T-helper 17 cell (primary cell): ENCODE results near the gene MIPOL1. TPM values are rescaled to one million over a fixed set of nuclear protein-coding genes. Genes with fewer than 3 reads are reported as not detected.
"Not testable (repeated sequence)": the region's sequence is repeated elsewhere in the genome, so short reads cannot be mapped to it uniquely, and the experiment has no call there.

Source experiments
- ATAC-seq: fragments of 150-1000 bp; cut with Tn5 transposase; 2 replicates; pipeline ENCODE4 v1.10.0; 2021; ENCODE audit warnings: mild to moderate bottlenecking, moderate library complexity
- DNase-seq, 3 donors: peaks; one replicate each; pipeline versions ENCODE4 v3.0.0 to v3.0.0-alpha.2; 2020 to 2021
- H3K9me3 ChIP-seq: one replicate; pipeline ENCODE4 v1.7.0; 2013; ENCODE audit warnings: low read length, mild to moderate bottlenecking; ENCODE audit not compliant: control insufficient read depth, poor library complexity, severe bottlenecking
- H3K27ac Mint-ChIP-seq: one replicate; pipeline ENCODE4 v1.8.0; 2022; ENCODE audit warnings: mild to moderate bottlenecking, moderate library complexity, mixed read lengths
- H3K27me3 Mint-ChIP-seq: one replicate; pipeline ENCODE4 v1.8.0; 2022; ENCODE audit warnings: mixed read lengths
- H3K36me3 Mint-ChIP-seq: one replicate; pipeline ENCODE4 v1.8.0; 2022; ENCODE audit warnings: low read depth, mixed read lengths
- H3K4me1 Mint-ChIP-seq: one replicate; pipeline ENCODE4 v1.8.0; 2022; ENCODE audit warnings: mild to moderate bottlenecking, mixed read lengths
- H3K4me3 Mint-ChIP-seq: one replicate; pipeline ENCODE4 v1.8.0; 2022; ENCODE audit warnings: mild to moderate bottlenecking, moderate library complexity, mixed read lengths
- total RNA-seq, 4 donors: library from RNA in 2 of 4; stranded (reverse) in 2 of 4; gene quantifications; one replicate each; pipeline ENCODE4 v1.2.3 and lab custom pipeline; 2022 to 2026

MIPOL1 gene
- total RNA-seq, 2 donors from 2014 or later: 0.32 to 0.73 TPM

- Mint-ChIP-seq H3K27ac (no peak overlapping the region), H3K4me1 (no peaks in the 10 kb centered on the region), H3K27me3 (no peaks in the 10 kb centered on the region), H3K36me3 (no peaks in the 10 kb centered on the region), H3K4me3 (no peak overlapping the region)
- ATAC-seq (no peak), DNase-seq (no peak)
- no peaks in the 10 kb centered on the region for H3K9me3 ChIP-seq
These were observed 87.5 kb downstream of the MIPOL1 start for GRCh38 chr14:37285220-37285619.

GRCh38 chr14:37289688-37290087 lies 92.0 kb downstream of the MIPOL1 start:
- Mint-ChIP-seq H3K27ac (no peak overlapping the region), H3K4me1 (no peaks in the 10 kb centered on the region), H3K4me3 (no peak overlapping the region), H3K27me3 (no peaks in the 10 kb centered on the region), H3K36me3 (no peaks in the 10 kb centered on the region)
- DNase-seq (no peak), ATAC-seq (no peak)
- H3K9me3 ChIP-seq: no peaks in the 10 kb centered on the region

DNA sequence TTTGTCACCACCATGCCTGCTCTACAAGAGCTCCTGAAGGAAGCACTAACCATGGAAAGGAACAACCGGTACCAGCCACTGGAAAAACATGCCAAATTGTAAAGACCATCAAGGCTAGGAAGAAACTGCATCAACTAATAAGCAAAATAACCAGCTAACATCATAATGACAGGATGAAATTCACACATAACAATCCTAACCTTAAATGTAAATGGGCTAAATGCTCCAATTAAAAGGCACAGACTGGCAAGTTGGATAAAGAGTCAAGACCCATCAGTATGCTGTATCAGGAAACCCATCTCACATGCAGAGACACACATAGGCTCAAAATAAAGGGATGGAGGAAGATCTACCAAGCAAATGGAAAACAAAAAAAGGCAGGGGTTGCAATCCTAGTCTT lies 97.5 kb downstream of the MIPOL1 start:
- not testable (repeated sequence) for H3K27me3 Mint-ChIP-seq, H3K4me1 Mint-ChIP-seq, H3K4me3 Mint-ChIP-seq, H3K36me3 Mint-ChIP-seq, DNase-seq, H3K27ac Mint-ChIP-seq, H3K9me3 ChIP-seq, ATAC-seq

DNA sequence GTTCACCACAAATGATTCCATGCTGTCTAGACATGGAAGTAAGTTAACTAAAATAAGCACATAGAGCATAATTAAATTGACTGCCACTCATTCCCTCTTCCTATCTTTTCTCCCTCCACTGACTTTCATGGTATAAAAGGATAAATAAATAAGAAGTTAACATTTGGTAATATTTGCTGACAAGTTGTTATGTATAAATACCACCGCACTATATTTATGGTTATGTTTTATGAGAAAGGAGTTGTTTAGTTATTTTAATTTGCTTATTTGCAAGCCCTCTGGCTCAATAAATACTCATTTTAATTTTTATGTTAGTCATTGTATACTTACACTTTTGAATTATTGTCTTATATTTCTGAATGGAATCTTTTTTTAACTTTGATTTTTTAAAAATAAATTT lies 113.5 kb downstream of the MIPOL1 start:
- H3K27ac Mint-ChIP-seq: no peak overlapping the region
- no peak for DNase-seq
- no peak for ATAC-seq

DNA sequence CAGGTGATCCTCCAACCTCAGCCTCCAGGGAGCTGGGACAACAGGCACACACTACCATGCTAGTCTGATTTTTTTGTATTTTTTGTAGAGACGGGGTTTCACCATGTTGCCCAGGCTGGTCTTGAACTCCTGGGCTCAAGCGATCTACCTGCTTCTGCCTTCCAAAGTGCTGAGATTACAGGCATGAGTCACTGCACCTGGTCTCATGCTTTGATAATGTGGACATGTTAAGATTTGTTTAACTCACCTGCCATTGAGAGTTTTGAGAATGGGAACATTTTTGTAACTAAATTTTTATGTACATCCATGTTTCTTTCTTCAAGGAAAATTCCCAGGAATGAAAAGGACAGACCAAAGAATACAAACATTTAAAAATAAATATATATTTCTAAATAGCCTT lies 121.2 kb downstream of the MIPOL1 start:
- ATAC-seq: no peak
- no peak overlapping the region for H3K27ac Mint-ChIP-seq
- no peak overlapping the region for H3K4me3 Mint-ChIP-seq
- H3K27me3 Mint-ChIP-seq: no peaks in the 10 kb centered on the region
- H3K4me1 Mint-ChIP-seq: no peaks in the 10 kb centered on the region
- no peak for DNase-seq
- no peaks in the 10 kb centered on the region for H3K9me3 ChIP-seq
- no peaks in the 10 kb centered on the region for H3K36me3 Mint-ChIP-seq

More for the DNA sequence above, 113.5 kb downstream of the MIPOL1 start:
- Mint-ChIP-seq H3K36me3 (no peaks in the 10 kb centered on the region), H3K4me3 (no peak overlapping the region), H3K4me1 (no peaks in the 10 kb centered on the region), H3K27me3 (no peaks in the 10 kb centered on the region)
- no peaks in the 10 kb centered on the region for H3K9me3 ChIP-seq

DNA sequence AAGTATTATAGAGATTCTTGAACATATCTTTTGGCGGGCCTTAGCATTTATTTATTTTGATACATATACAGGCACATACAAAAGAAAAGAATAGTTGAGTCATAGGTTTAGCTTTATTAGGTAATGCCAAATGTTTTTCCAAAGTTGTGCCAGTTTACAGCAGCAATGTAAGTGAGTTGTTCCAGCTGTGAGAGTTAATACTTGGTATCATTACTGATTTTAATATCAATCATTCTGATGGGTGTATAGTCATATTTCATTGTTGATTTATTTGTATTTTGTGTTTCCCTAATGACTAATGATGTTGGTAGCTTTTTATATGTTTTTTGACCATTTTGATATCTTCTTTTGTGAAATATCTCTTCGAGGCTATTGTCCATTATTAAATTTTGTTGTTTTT lies 122.4 kb downstream of the MIPOL1 start:
- H3K27ac Mint-ChIP-seq: no peak overlapping the region
- no peak for DNase-seq
- no peak for ATAC-seq
- H3K4me3 Mint-ChIP-seq: no peak overlapping the region
- H3K4me1 Mint-ChIP-seq: no peaks in the 10 kb centered on the region
- no peaks in the 10 kb centered on the region for H3K9me3 ChIP-seq
- no peaks in the 10 kb centered on the region for H3K27me3 Mint-ChIP-seq
- H3K36me3 Mint-ChIP-seq: no peaks in the 10 kb centered on the region

DNA sequence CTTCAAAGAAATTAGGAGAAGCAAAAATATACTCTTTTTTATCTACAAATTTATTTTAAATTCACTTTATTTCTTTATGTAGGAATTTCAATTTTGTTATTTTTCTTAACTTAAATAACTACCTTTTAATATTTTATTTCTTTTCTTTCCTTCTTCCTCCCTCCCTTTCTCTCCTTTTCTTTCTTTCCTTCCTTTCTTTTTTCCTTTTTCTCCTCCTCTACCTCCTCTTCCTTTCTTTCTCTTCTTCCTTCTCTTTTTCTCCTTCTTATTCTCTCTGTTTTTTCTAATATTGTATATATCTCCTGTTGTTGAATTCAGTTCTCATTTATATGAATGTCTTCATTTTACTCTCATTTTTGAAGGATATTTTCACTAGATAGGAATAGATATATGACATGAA lies 127.6 kb downstream of the MIPOL1 start:
- Mint-ChIP-seq H3K27me3 (no peaks in the 10 kb centered on the region), H3K4me3 (no peak overlapping the region), H3K4me1 (no peaks in the 10 kb centered on the region), H3K36me3 (no peaks in the 10 kb centered on the region), H3K27ac (no peak overlapping the region)
- DNase-seq (no peak), ATAC-seq (no peak)
- no peaks in the 10 kb centered on the region for H3K9me3 ChIP-seq

- Mint-ChIP-seq H3K4me1 (no peaks in the 10 kb centered on the region), H3K27me3 (no peaks in the 10 kb centered on the region), H3K36me3 (no peaks in the 10 kb centered on the region), H3K4me3 (no peak overlapping the region), H3K27ac (no peak overlapping the region)
- ATAC-seq (no peak), DNase-seq (no peak)
- no peaks in the 10 kb centered on the region for H3K9me3 ChIP-seq
These were observed 128.7 kb downstream of the MIPOL1 start for GRCh38 chr14:37326434-37326833.

GRCh38 chr14:37327933-37328332 lies 130.2 kb downstream of the MIPOL1 start:
- not testable (repeated sequence) for H3K36me3 Mint-ChIP-seq, DNase-seq, ATAC-seq, H3K27ac Mint-ChIP-seq, H3K4me1 Mint-ChIP-seq, H3K27me3 Mint-ChIP-seq, H3K9me3 ChIP-seq, H3K4me3 Mint-ChIP-seq

GRCh38 chr14:37328673-37329072 lies 130.9 kb downstream of the MIPOL1 start:
- no peaks in the 10 kb centered on the region for H3K4me1 Mint-ChIP-seq

DNA sequence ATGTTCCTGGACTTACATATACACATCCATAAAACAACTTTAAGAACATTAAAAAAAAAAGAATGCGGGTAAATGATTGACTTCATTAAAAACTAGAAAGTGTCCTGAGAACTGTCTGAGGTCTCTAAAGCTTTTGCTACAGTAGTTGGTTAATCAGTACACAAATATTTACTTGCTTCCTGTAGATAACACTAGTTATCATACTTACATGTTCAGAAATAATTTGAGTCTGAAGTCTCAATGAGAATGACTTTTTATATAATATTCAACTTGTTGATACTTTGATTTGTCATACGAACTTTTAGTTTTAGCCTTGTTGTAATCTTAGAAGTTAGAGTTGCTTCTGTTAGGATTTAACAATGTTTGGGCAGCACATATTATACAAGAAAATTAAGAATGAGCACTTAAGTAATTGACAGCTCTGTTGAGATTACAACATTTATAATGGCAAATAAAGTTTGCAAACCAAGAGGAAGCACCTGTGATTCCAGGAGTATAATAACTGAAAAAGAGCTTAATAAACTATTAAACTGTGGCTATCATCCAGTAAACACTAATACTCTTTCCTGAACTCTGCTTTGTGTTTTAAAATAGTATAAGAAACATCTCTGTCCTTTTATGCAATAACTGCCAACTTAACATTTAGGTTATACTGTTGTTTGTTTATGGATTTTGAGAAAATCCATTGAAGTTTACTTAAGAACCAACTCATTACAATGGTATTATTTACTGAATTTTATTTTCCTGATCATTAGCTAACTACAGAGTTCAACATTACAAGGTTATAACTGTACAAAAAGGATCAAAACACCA lies 131.7 kb downstream of the MIPOL1 start:
- Mint-ChIP-seq H3K4me3 (no peak overlapping the region), H3K36me3 (no peaks in the 10 kb centered on the region), H3K27ac (no peak overlapping the region), H3K27me3 (no peaks in the 10 kb centered on the region), H3K4me1 (no peaks in the 10 kb centered on the region)
- ATAC-seq (no peak), DNase-seq (no peak)
- H3K9me3 ChIP-seq: no peaks in the 10 kb centered on the region

More at GRCh38 chr14:37328673-37329072, 130.9 kb downstream of the MIPOL1 start:
- H3K9me3 ChIP-seq: no peaks in the 10 kb centered on the region
- no peak overlapping the region for H3K4me3 Mint-ChIP-seq
- no peak for DNase-seq
- H3K27me3 Mint-ChIP-seq: no peaks in the 10 kb centered on the region
- H3K27ac Mint-ChIP-seq: no peak overlapping the region
- H3K36me3 Mint-ChIP-seq: no peaks in the 10 kb centered on the region
- no peak for ATAC-seq

DNA sequence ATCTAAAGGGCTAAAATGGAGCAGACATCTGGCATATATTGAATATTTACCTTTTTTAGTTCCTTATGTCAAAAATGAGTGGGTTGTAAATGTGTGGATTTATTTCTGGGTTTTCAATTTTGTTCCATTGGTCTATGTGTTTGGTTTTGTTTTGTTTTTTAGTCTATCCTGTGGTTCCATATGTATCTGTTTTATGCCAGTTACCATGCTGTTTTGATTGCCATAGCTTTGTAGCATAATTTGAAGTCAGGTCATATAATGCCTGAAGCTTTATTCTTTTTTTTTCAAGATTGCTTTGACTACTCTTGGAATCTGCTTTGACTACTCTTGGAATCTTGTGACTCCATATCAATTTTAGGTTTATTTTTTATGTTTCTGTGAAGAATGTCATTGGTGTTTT lies 133.2 kb downstream of the MIPOL1 start:
- Mint-ChIP-seq H3K27ac (no peak overlapping the region), H3K27me3 (no peaks in the 10 kb centered on the region), H3K4me1 (no peaks in the 10 kb centered on the region), H3K36me3 (no peaks in the 10 kb centered on the region), H3K4me3 (no peak overlapping the region)
- ATAC-seq: no peak
- no peak for DNase-seq
- H3K9me3 ChIP-seq: no peaks in the 10 kb centered on the region

- no peak for ATAC-seq
- no peaks in the 10 kb centered on the region for H3K27me3 Mint-ChIP-seq
These were observed 142.6 kb downstream of the MIPOL1 start for GRCh38 chr14:37340353-37340752.

More at GRCh38 chr14:37340353-37340752, 142.6 kb downstream of the MIPOL1 start:
- Mint-ChIP-seq H3K36me3 (no peaks in the 10 kb centered on the region), H3K4me1 (no peaks in the 10 kb centered on the region), H3K27ac (no peak overlapping the region), H3K4me3 (no peak overlapping the region)
- no peak for DNase-seq
- no peaks in the 10 kb centered on the region for H3K9me3 ChIP-seq
